Activated T-helper 2 cell treated with anti-CD3 and anti-CD28 coated beads, Interferon-gamma antibody, Interleukin-2, Interleukin-4, amounts not matched to agents 10 μg/mL and 5 μg/mL and 100 μg/mL, durations not matched to agents 14 hours and 24 hours and 36 hours (primary cell): ENCODE data around the gene UBN1. TPM values are rescaled to one million over a fixed set of nuclear protein-coding genes. Genes with fewer than 3 reads are reported as not detected.
A peak's percentile ranks its signal among the peaks of the same experiment; 100 is the strongest.

Experiments
- DNase-seq: peaks from one replicate; pipeline ENCODE4 v3.0.0; 2021; ENCODE audit warnings: low spot score
- H3K27ac Mint-ChIP-seq: one replicate; pipeline ENCODE4 v1.8.0; 2021; ENCODE audit warnings: mixed read lengths
- H3K27me3 Mint-ChIP-seq: one replicate; pipeline ENCODE4 v1.8.0; 2021; ENCODE audit warnings: low read depth, mixed read lengths
- H3K36me3 Mint-ChIP-seq: one replicate; pipeline ENCODE4 v1.8.0; 2021; ENCODE audit warnings: low read depth, mixed read lengths
- H3K4me1 Mint-ChIP-seq: one replicate; pipeline ENCODE4 v1.8.0; 2021; ENCODE audit warnings: low read depth, mixed read lengths
- H3K4me3 Mint-ChIP-seq: one replicate; pipeline ENCODE4 v1.8.0; 2021; ENCODE audit warnings: low read depth, mild to moderate bottlenecking, moderate library complexity, mixed read lengths
- H3K9me3 Mint-ChIP-seq: one replicate; pipeline ENCODE4 v1.8.0; 2021; ENCODE audit warnings: mixed read lengths
- intact Hi-C: fragments of 100-400 bp; cut with micrococcal nuclease; formaldehyde crosslinking; loops from one replicate; pipeline ENCODE4 v1.15.1; 2023
- total RNA-seq: library from RNA; stranded (reverse); gene quantifications from 2 replicates; pipeline ENCODE4 v1.2.3, GENCODE V29; 2022

The UBN1 gene
- total RNA-seq, 1 donor from 2014 or later: 33.8 TPM

DNA sequence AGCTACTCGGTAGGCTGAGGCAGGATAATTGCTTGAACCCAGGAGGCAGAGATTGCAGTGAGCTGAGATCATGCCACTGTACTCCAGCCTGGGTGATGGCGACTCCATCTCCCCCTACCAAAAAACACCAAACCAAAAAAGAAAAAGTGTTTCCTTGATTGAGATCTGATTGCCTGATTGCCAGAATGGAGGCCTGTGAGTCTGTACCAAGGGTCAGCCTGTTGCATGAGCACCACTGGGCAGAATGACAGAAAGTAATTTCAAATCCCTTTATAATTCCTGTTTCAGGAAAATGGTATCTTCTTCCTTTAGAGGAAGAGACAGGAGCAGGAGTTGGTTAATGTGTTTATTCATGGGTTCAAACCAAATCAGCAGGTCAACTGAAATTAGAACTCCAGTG is 8.5 kb downstream of the UBN1 start:
- no peaks in the 10 kb centered on the region for H3K27me3 Mint-ChIP-seq

DNA sequence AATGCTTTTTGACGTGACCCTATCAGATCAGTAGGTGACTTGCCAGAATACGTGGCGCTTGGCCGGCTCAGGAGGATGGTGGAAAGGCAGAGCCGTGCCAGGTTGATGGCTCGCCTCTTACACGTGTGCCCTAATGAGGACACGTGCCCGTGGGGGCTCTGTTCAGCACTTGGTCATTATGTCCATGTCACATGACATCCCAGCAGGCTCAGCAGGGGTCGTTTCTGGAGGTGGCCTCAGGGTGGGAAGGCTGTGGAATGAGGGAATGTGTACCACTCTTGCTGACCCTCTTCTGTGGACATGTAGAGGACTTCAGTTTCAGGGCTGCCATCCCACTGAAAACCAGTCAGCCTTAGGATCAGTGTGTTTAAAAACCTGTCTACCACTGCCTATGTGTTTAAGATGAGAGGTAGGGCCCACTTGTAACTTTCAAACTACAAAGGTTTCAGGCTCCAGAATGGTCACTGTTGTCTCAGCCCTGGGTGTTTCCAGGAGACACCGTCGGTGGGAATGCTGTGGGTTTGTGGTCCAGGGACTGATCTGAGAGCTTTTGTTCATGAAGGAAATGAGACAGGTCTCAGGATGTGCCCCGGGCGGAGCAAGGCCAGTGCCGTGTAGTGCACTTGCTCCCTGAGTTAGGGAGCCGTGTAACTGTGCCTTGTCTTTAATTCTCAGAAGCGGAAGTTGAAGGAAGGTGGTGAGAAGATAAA is 12.1 kb downstream of the UBN1 start:
- H3K27ac Mint-ChIP-seq: no peak overlapping the region
- DNase-seq: no peak
- intact Hi-C loops: no loop called here
- no peaks in the 10 kb centered on the region for H3K27me3 Mint-ChIP-seq
- H3K4me3 Mint-ChIP-seq: no peak overlapping the region
- H3K9me3 Mint-ChIP-seq: no peaks in the 10 kb centered on the region
- H3K4me1 Mint-ChIP-seq: peaks cover 5% of the 10 kb centered on the region
- peaks cover 69% of the 10 kb centered on the region for H3K36me3 Mint-ChIP-seq

More for the DNA sequence above, 8.5 kb downstream of the UBN1 start:
- DNase-seq: no peak
- intact Hi-C loops: no loop called here
- no peak overlapping the region for H3K4me3 Mint-ChIP-seq
- peaks cover 56% of the 10 kb centered on the region for H3K36me3 Mint-ChIP-seq
- no peak overlapping the region for H3K27ac Mint-ChIP-seq
- H3K4me1 Mint-ChIP-seq: peaks cover 14% of the 10 kb centered on the region
- no peaks in the 10 kb centered on the region for H3K9me3 Mint-ChIP-seq

DNA sequence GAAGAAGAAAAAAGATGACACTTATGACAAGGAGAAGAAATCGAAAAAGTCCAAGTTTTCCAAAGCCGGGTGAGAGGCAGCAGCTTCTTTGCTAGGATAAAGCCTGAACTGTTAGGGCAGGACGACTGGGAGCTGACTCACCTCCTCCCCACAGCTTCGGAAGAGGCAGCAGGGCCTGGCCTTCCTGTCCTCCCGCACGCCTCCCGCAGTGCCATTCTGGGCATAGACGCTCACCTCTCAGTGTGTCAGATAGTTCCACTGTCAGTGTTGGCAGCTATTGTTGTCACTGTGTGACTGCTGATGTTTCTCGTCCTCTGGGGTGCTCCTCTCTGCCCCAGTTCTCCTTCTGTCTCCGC is 12.6 kb downstream of the UBN1 start:
- H3K36me3 Mint-ChIP-seq: peaks cover 68% of the 10 kb centered on the region
- H3K27me3 Mint-ChIP-seq: no peaks in the 10 kb centered on the region
- no peaks in the 10 kb centered on the region for H3K9me3 Mint-ChIP-seq
- no peak overlapping the region for H3K27ac Mint-ChIP-seq
- no peak for DNase-seq
- intact Hi-C loops: no loop called here
- H3K4me3 Mint-ChIP-seq: no peak overlapping the region
- H3K4me1 Mint-ChIP-seq: peaks cover 6% of the 10 kb centered on the region

GRCh38 chr16:4860727-4861342 is 13.6 kb downstream of the UBN1 start:
- intact Hi-C loops: no loop called here
- Mint-ChIP-seq H3K4me3 (no peak overlapping the region), H3K36me3 (peaks cover 62% of the 10 kb centered on the region)

DNA sequence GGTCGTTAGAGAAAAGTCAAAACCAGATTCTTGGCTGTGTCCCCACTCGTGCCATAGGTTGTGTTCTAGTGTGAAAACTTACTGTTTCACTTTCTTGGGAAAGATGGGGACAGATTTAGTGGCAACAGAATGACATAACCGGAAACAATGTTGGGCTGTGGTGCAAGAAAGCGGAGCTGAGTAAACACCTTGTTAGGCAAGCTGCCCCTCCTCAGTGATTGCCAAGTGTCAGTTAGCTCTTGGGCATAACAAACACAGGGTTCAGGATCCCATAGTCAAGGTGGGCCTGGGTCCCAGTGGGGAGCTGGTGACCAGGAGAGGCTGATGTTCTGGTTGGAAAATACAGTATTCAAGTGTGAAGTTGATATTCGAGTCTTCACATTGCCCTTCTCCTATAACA is 15.4 kb downstream of the UBN1 start:
- Mint-ChIP-seq H3K9me3 (no peaks in the 10 kb centered on the region), H3K27me3 (no peaks in the 10 kb centered on the region), H3K4me3 (no peak overlapping the region), H3K4me1 (peaks cover 6% of the 10 kb centered on the region), H3K36me3 (peaks cover 61% of the 10 kb centered on the region), H3K27ac (peak overlapping the region; percentile 11)
- no peak for DNase-seq
- intact Hi-C loops: no loop called here

More at GRCh38 chr16:4860727-4861342, 13.6 kb downstream of the UBN1 start:
- DNase-seq: no peak
- no peak overlapping the region for H3K27ac Mint-ChIP-seq
- H3K4me1 Mint-ChIP-seq: peaks cover 6% of the 10 kb centered on the region
- H3K27me3 Mint-ChIP-seq: no peaks in the 10 kb centered on the region
- H3K9me3 Mint-ChIP-seq: no peaks in the 10 kb centered on the region

- DNase-seq: no peak
- H3K4me1 Mint-ChIP-seq: peaks cover 8% of the 10 kb centered on the region
- no peak overlapping the region for H3K27ac Mint-ChIP-seq
- intact Hi-C loops: no loop called here
- peaks cover 56% of the 10 kb centered on the region for H3K36me3 Mint-ChIP-seq
- no peaks in the 10 kb centered on the region for H3K9me3 Mint-ChIP-seq
- no peaks in the 10 kb centered on the region for H3K27me3 Mint-ChIP-seq
- H3K4me3 Mint-ChIP-seq: no peak overlapping the region
Observed at GRCh38 chr16:4864728-4865127, 17.4 kb downstream of the UBN1 start.

GRCh38 chr16:4865231-4865860 is 18.1 kb downstream of the UBN1 start:
- Mint-ChIP-seq H3K4me3 (no peak overlapping the region), H3K27me3 (no peaks in the 10 kb centered on the region), H3K9me3 (no peaks in the 10 kb centered on the region), H3K27ac (no peak overlapping the region), H3K4me1 (peaks cover 8% of the 10 kb centered on the region), H3K36me3 (peaks cover 57% of the 10 kb centered on the region)
- no peak for DNase-seq
- intact Hi-C loops: no loop called here

DNA sequence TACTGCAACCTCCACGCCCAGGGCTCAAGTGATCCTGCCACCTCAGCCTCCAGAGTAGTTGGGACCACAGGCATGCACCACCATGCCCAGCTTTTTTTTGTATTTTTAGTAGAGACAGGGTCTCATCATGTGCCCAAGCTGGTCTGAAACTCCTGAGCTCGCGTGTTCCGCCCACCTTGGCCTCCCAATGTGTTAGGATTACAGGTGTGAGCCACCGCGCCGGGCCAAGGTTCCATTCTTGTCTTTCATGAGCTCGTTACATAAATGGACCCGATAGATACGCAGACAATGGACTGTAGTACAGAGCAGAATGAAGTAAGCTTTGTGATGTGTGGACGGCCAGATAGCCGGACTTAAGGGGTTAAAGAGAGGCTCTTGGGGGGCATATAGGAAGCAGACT is 19.3 kb downstream of the UBN1 start:
- Mint-ChIP-seq H3K36me3 (peaks cover 56% of the 10 kb centered on the region), H3K27ac (peak overlapping the region; percentile 35), H3K4me1 (peaks cover 8% of the 10 kb centered on the region), H3K27me3 (no peaks in the 10 kb centered on the region), H3K4me3 (no peak overlapping the region), H3K9me3 (no peaks in the 10 kb centered on the region)
- DNase-seq: no peak
- intact Hi-C loops: no loop called here

- H3K27ac Mint-ChIP-seq: no peak overlapping the region
- DNase-seq: no peak
- H3K36me3 Mint-ChIP-seq: peaks cover 60% of the 10 kb centered on the region
- H3K4me1 Mint-ChIP-seq: peaks cover 3% of the 10 kb centered on the region
- no peak overlapping the region for H3K4me3 Mint-ChIP-seq
- no peaks in the 10 kb centered on the region for H3K9me3 Mint-ChIP-seq
- H3K27me3 Mint-ChIP-seq: no peaks in the 10 kb centered on the region
- intact Hi-C loops: no loop called here
Observed at GRCh38 chr16:4868026-4868425, 20.7 kb downstream of the UBN1 start.

DNA sequence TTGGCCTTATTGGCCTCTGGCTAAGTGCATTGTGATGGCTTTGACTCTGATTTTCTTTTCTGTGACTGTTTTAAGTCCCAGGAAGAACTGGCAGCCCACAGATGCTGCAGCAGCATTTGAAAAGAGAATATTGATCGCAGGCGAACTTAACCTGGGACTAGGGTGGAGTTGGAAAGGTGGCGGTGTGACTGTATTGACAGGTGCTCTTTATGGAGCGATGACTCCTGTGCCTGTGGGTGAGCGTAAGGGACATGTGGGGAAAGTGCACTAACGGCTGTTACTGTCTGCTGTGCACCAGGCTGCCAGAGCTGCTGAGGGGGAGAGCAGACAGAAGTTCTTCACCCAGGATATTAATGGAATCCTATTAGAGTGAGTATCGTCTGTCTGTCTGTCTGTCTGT is 21.3 kb downstream of the UBN1 start:
- Mint-ChIP-seq H3K4me1 (peaks cover 3% of the 10 kb centered on the region), H3K36me3 (peaks cover 63% of the 10 kb centered on the region), H3K9me3 (no peaks in the 10 kb centered on the region), H3K27me3 (no peaks in the 10 kb centered on the region), H3K27ac (no peak overlapping the region), H3K4me3 (no peak overlapping the region)
- no peak for DNase-seq
- intact Hi-C loops: no loop called here

GRCh38 chr16:4869147-4869805 is 22.0 kb downstream of the UBN1 start:
- DNase-seq: no peak
- Mint-ChIP-seq H3K9me3 (no peaks in the 10 kb centered on the region), H3K36me3 (peaks cover 58% of the 10 kb centered on the region), H3K4me3 (no peak overlapping the region), H3K4me1 (peaks cover 3% of the 10 kb centered on the region), H3K27me3 (no peaks in the 10 kb centered on the region), H3K27ac (no peak overlapping the region)
- intact Hi-C loops: no loop called here

DNA sequence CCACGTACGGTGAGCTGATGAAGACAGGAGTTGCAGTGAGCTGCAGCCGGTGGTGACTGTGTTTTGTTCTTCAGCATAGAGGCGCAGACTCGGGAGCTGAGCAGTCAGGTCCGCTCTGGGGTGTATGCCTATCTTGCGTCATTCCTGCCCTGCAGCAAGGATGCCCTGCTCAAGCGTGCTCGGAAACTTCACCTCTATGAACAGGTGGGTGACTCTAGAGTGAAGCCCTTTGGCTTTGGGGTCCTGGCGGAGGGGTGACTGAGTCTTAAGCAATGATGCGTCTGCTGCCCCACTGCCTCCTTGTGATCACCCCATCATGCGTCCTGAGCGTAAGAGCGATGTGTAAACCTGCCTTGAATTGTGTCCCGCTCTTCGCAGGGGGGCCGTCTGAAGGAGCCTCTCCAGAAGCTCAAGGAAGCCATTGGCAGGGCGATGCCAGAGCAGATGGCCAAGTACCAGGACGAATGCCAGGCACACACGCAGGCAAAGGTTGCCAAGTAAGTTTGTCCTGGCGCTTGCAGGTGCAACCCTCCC is 22.9 kb downstream of the UBN1 start:
- intact Hi-C loops: no loop called here
- H3K27ac Mint-ChIP-seq: no peak overlapping the region

GRCh38 chr16:4871071-4871470 is 23.8 kb downstream of the UBN1 start:
- H3K4me3 Mint-ChIP-seq: no peak overlapping the region
- no peaks in the 10 kb centered on the region for H3K9me3 Mint-ChIP-seq
- H3K4me1 Mint-ChIP-seq: peaks cover 2% of the 10 kb centered on the region
- intact Hi-C loops: no loop called here
- no peaks in the 10 kb centered on the region for H3K27me3 Mint-ChIP-seq
- no peak overlapping the region for H3K27ac Mint-ChIP-seq
- DNase-seq: no peak
- H3K36me3 Mint-ChIP-seq: peaks cover 67% of the 10 kb centered on the region

More for the DNA sequence above, 22.9 kb downstream of the UBN1 start:
- peaks cover 61% of the 10 kb centered on the region for H3K36me3 Mint-ChIP-seq
- H3K4me1 Mint-ChIP-seq: peaks cover 2% of the 10 kb centered on the region
- no peak for DNase-seq
- no peaks in the 10 kb centered on the region for H3K27me3 Mint-ChIP-seq
- no peak overlapping the region for H3K4me3 Mint-ChIP-seq
- H3K9me3 Mint-ChIP-seq: no peaks in the 10 kb centered on the region
